Activated CD8-positive, alpha-beta T cell treated with anti-CD3 and anti-CD28 coated beads for 36 hours (primary cell): ENCODE data around the gene IRF2BP1. TPM values are rescaled to one million over a fixed set of nuclear protein-coding genes. Genes with fewer than 3 reads are reported as not detected.

Source experiments
- ATAC-seq: fragments of 200-7000 bp; cut with Tn5 transposase; one replicate; pipeline ENCODE4 v1.10.0; 2021; ENCODE audit warnings: mild to moderate bottlenecking, moderate library complexity
- CTCF ChIA-PET: fragments of 350-600 bp; sonication (Branson Sonifier 250); formaldehyde crosslinking; loops from one replicate; lab custom pipeline; 2021; ENCODE audit warnings: antibody characterized with exemption; lab: Charles Lee
- POLR2A ChIA-PET: fragments of 350-600 bp; sonication (Branson Sonifier 250); formaldehyde crosslinking; loops from one replicate; lab custom pipeline; 2021; ENCODE audit warnings: antibody characterized with exemption; lab: Charles Lee
- DNase-seq: peaks from one replicate; pipeline ENCODE4 v3.0.0-alpha.2; 2020
- H3K27ac Mint-ChIP-seq: one replicate; pipeline ENCODE4 v1.8.0; 2021; ENCODE audit warnings: mild to moderate bottlenecking, mixed read lengths
- H3K27me3 Mint-ChIP-seq: one replicate; pipeline ENCODE4 v1.8.0; 2021; ENCODE audit warnings: mixed read lengths
- H3K36me3 Mint-ChIP-seq: one replicate; pipeline ENCODE4 v1.8.0; 2021; ENCODE audit warnings: low read depth, mixed read lengths
- H3K4me1 Mint-ChIP-seq: one replicate; pipeline ENCODE4 v1.8.0; 2021; ENCODE audit warnings: low read depth, mixed read lengths
- H3K4me3 Mint-ChIP-seq: one replicate; pipeline ENCODE4 v1.8.0; 2021; ENCODE audit warnings: mild to moderate bottlenecking, moderate library complexity, mixed read lengths
- H3K9me3 Mint-ChIP-seq: one replicate; pipeline ENCODE4 v1.8.0; 2021; ENCODE audit warnings: mixed read lengths
- intact Hi-C: fragments of 100-400 bp; cut with micrococcal nuclease; formaldehyde crosslinking; loops from one replicate; pipeline ENCODE4 v1.10.0; 2022
- total RNA-seq, 2 experiments: library from RNA; stranded (reverse); gene quantifications; one replicate each; pipeline ENCODE4 v1.2.3, GENCODE V29; 2021
- TF ChIP-seq, protein P1 (sequence below): fragments of 200-600 bp; IDR thresholded peaks from one replicate; pipeline ENCODE4 v1.8.0; 2022; ENCODE audit warnings: antibody characterized with exemption, mild to moderate bottlenecking

Gene IRF2BP1
- total RNA-seq, 2 experiments from 2014 or later = 15.3 to 17.2 TPM

DNA sequence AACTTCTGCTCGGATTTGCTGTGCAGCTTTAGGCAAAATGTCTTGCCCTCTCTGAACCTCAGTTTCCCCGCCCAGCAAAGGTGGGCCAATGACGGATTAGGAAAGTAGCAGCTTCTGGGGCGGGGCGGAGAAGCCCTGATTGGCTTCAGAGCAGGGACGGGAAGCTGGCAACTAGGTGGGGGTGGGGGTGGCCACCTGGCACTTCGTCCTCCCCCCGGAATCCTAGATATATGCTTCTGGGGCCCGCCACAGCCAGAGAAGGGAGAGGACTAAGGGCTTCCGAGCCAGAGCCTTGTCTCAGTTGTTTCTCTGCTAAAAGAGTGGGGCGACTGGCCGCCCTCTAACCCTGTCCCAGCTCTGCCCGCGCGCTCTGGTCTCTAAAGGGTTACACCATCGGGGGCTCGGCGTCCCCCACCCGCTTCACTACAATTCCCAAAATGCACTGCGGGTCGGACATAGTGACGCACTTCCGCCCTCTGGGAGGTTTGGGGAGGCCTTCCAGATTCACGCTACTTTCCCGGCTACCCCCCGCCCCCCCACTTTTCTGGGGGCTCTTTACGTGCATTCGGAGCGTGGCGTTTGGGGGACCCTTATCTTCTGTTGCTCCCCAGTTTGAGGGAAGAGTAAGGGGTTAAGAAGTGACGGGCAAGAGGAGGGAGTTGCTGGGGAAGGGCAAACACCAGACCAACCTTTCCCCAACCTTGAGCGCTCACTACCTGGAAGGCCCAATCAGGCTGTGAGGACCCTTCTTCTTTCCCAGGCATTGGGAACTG lies 672 bp upstream of the IRF2BP1 start:
- DNase-seq (peak; percentile 98), ATAC-seq (peak; percentile 85)
- Mint-ChIP-seq H3K9me3 (no peaks in the 10 kb centered on the region), H3K4me3 (peak overlapping the region; percentile 84), H3K27me3 (no peaks in the 10 kb centered on the region), H3K4me1 (peaks cover 16% of the 10 kb centered on the region), H3K27ac (peak overlapping the region; percentile 92), H3K36me3 (peaks cover 6% of the 10 kb centered on the region)
- intact Hi-C loops = no loop called here
- ChIA-PET POLR2A (interaction anchor here (0.6 to 2.7 kb wide), 11 partner anchors 14 to 167 kb away, joined by 3 to 24 read pairs (median 4); partner anchors contain the start of genes CCDC61, FOXA3, MYPOP and SIX5), CTCF (interaction anchor here (0.7 to 10.1 kb wide), 7 partner anchors 8 to 108 kb away, joined by 3 to 100 read pairs (median 5); partner anchors contain the start of genes CCDC61, FOXA3, MYPOP and SYMPK)
- TF ChIP-seq, protein P1, sequence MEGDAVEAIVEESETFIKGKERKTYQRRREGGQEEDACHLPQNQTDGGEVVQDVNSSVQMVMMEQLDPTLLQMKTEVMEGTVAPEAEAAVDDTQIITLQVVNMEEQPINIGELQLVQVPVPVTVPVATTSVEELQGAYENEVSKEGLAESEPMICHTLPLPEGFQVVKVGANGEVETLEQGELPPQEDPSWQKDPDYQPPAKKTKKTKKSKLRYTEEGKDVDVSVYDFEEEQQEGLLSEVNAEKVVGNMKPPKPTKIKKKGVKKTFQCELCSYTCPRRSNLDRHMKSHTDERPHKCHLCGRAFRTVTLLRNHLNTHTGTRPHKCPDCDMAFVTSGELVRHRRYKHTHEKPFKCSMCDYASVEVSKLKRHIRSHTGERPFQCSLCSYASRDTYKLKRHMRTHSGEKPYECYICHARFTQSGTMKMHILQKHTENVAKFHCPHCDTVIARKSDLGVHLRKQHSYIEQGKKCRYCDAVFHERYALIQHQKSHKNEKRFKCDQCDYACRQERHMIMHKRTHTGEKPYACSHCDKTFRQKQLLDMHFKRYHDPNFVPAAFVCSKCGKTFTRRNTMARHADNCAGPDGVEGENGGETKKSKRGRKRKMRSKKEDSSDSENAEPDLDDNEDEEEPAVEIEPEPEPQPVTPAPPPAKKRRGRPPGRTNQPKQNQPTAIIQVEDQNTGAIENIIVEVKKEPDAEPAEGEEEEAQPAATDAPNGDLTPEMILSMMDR = no peak

DNA sequence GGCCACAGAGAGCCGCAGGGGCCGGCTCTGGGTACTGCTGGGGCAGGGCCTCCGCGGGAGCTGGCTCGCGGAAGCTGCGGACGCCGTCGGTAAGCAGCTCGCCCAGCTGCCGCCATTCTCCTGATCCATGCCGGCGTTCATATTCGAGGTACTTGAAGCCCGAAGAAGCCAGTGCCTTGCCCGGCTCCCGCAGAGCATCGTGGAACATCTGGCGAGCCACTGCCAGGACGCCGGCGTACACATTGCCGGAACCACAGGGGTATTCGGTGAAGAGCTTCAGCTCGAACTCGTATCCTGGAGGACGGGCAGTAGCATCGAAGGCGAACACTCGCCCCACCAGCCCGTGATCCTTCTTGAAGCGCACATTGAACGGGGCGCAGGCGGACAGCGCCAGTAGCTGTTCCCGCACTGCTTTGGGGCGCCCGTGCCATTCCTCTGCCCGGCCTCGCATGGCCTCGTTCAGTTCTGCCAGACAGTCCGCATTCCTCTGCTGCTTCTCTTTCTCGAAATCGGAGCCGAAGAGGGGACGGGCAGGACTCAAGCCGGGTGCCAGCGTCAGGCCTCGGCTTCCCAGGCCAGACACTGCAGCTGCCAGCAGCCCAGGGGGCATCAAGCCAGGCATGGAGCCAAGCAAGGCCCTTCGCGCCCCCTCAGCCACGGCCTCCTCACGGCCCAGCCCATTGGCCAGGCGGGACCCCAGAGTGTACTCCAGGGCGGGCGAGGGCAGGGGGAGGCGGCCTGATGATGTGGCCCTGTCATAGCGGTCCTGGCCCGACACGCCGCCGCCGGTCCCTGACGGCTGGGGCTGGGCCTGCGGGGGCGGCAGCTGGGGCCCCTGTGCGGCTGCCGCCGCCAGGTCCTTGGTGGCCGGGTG lies 1.0 kb downstream of the IRF2BP1 start:
- POLR2A ChIA-PET = interaction anchor here (0.7 to 2.7 kb wide), 6 partner anchors 16 to 116 kb away, joined by 3 to 24 read pairs (median 6); partner anchors contain the start of genes CCDC61, FOXA3, MYPOP and SIX5
- no peaks in the 10 kb centered on the region for H3K27me3 Mint-ChIP-seq
- H3K36me3 Mint-ChIP-seq = peaks cover 6% of the 10 kb centered on the region
- H3K27ac Mint-ChIP-seq = peak overlapping the region; percentile 38
- intact Hi-C loops = no loop called here
- peaks cover 22% of the 10 kb centered on the region for H3K4me1 Mint-ChIP-seq
- no peaks in the 10 kb centered on the region for H3K9me3 Mint-ChIP-seq
- peak; percentile 70 for DNase-seq
- ATAC-seq = no peak
- TF ChIP-seq, protein P1 = no peak
- peak overlapping the region; percentile 84 for H3K4me3 Mint-ChIP-seq
- CTCF ChIA-PET = interaction anchor here (1.2 to 10.1 kb wide), 6 partner anchors 10 to 116 kb away, joined by 3 to 100 read pairs (median 5); partner anchors contain the start of genes CCDC61, FOXA3, MYPOP and SIX5

DNA sequence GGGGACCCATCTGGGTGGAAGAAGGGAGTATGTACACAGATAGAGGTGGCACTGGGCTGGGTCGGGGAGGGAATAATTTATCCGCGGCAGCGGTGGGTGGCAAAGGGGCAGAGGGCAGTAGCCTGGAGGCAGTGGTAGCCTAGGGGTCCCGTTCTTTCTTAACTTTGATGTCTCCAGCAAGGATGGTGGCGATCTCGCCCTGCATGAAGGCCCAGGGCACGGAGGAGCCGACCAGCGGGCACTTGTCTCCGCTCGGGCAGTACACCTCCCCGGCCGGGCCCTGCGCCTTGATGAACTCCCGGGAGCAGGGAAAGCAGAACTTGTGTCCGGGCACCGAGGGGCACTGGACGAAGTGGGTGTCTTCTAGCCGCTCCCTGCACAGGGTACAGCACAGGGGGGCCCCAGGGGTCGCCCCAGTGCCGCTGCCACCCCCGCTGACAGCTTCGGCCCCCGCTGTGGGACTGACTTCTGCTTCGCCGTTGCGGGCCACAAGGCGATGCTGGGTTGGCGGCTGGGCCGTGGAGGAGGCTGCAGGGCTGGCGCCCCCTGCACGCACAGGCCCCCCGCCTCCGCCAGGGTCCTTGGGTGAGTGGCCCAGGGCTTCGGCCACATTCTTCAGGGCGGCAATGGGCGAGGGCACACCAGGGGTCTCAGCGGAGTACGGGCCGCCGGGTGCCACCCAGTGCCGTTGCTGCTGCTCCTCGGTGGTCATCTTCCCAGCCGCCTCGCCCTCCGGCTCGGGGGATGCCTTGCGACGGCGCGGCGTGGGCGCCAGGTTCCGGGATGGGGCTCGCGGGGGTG lies 1.9 kb downstream of the IRF2BP1 start:
- CTCF ChIA-PET = interaction anchor here (1.0 to 10.1 kb wide), 4 partner anchors 19 to 115 kb away, joined by 3 to 100 read pairs (median 20); partner anchors contain the start of genes FOXA3, MYPOP, SIX5 and SYMPK
- TF ChIP-seq, protein P1 = peak; percentile 3
- Mint-ChIP-seq H3K36me3 (peaks cover 6% of the 10 kb centered on the region), H3K4me3 (peak overlapping the region; percentile 65), H3K9me3 (no peaks in the 10 kb centered on the region), H3K27me3 (no peaks in the 10 kb centered on the region), H3K4me1 (peaks cover 22% of the 10 kb centered on the region), H3K27ac (no peak overlapping the region)
- DNase-seq (no peak), ATAC-seq (no peak)
- POLR2A ChIA-PET = interaction anchor here (1.1 to 2.7 kb wide), 4 partner anchors 20 to 115 kb away, joined by 3 to 24 read pairs (median 6); partner anchors contain the start of genes FOXA3, SIX5 and SYMPK
- intact Hi-C loops = no loop called here

DNA sequence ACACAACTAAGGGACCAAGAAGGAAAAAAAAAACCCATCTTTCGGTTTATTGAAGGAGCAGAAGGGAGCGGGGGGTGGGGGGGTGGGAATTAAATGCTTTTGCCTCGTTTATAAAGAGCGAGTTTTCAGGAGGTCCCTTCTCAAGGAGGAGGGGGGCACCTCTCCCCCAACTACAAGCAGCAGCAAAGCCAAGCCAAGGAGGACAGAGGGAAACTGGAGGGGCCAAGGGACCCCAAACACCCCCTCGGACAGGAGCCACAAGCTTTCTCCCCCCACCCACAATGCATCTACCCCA lies 2.4 kb downstream of the IRF2BP1 start:
- peaks cover 6% of the 10 kb centered on the region for H3K36me3 Mint-ChIP-seq
- peak overlapping the region; percentile 72 for H3K27ac Mint-ChIP-seq
- peak overlapping the region; percentile 65 for H3K4me3 Mint-ChIP-seq
- no peak for DNase-seq
- no peaks in the 10 kb centered on the region for H3K9me3 Mint-ChIP-seq
- CTCF ChIA-PET = interaction anchor here (1.0 to 10.1 kb wide), 6 partner anchors 17 to 114 kb away, joined by 3 to 100 read pairs (median 8); partner anchors contain the start of genes FOXA3, MYPOP, SIX5 and SYMPK
- TF ChIP-seq, protein P1 = peak; percentile 79
- peaks cover 22% of the 10 kb centered on the region for H3K4me1 Mint-ChIP-seq
- no peaks in the 10 kb centered on the region for H3K27me3 Mint-ChIP-seq
- ATAC-seq = no peak
- POLR2A ChIA-PET = interaction anchor here (1.8 kb wide), 1 partner anchor 67 kb away, joined by 5 read pairs; no protein-coding TSS in a partner anchor
- intact Hi-C loops = no loop called here
